CD4-positive, alpha-beta memory T cell (primary cell): ENCODE measurements around the gene R3HDM4. TPM values are rescaled to one million over a fixed set of nuclear protein-coding genes. Genes with fewer than 3 reads are reported as not detected.
A peak's percentile ranks its signal among the peaks of the same experiment; 100 is the strongest.

ENCODE experiments used
- CTCF ChIA-PET: fragments of 350-600 bp; sonication (Branson Sonifier 250); formaldehyde crosslinking; loops from one replicate; lab custom pipeline; 2021; ENCODE audit warnings: inconsistent platforms; ENCODE audit not compliant: partially characterized antibody; lab: Charles Lee
- POLR2A ChIA-PET: fragments of 350-600 bp; sonication (Branson Sonifier 250); formaldehyde crosslinking; loops from one replicate; lab custom pipeline; 2021; ENCODE audit not compliant: partially characterized antibody; lab: Charles Lee
- DNase-seq, 5 donors: peaks; one replicate each; pipeline versions ENCODE4 v3.0.0 to v3.0.0-alpha.2; 2020 to 2022; ENCODE audit warnings: mixed read lengths in 1 of 5
- H3K27ac ChIP-seq: one replicate; pipeline ENCODE4 v1.7.0; 2013; ENCODE audit warnings: low read depth, low read length
- H3K27me3 ChIP-seq: 2 replicates; pipeline ENCODE4 v1.7.0; 2013; ENCODE audit warnings: mild to moderate bottlenecking, low read length, moderate library complexity; ENCODE audit not compliant: insufficient read depth
- H3K36me3 ChIP-seq: 2 replicates; pipeline ENCODE4 v1.7.0; 2013; ENCODE audit warnings: mild to moderate bottlenecking, low read length, moderate library complexity; ENCODE audit not compliant: insufficient read depth
- H3K4me1 ChIP-seq: 2 replicates; pipeline ENCODE4 v1.7.0; 2013; ENCODE audit warnings: mild to moderate bottlenecking, low read length, moderate library complexity; ENCODE audit not compliant: insufficient read depth
- H3K4me3 ChIP-seq, 2 donors: one replicate each; pipeline ENCODE4 v1.7.0; 2013; ENCODE audit warnings: low read length in 2 of 2, mild to moderate bottlenecking in 1 of 2
- H3K9me3 ChIP-seq, 2 donors: one replicate each; pipeline ENCODE4 v1.7.0; 2013; ENCODE audit warnings: low read length in 2 of 2, control low read depth in 1 of 2; ENCODE audit not compliant: control insufficient read depth in 1 of 2
- H3K27ac Mint-ChIP-seq, 7 donors: one replicate each; pipeline ENCODE4 v1.8.0; 2020 to 2021; ENCODE audit warnings: mixed read lengths in 7 of 7, mild to moderate bottlenecking in 6 of 7, inconsistent platforms in 3 of 7, moderate library complexity in 3 of 7
- H3K27me3 Mint-ChIP-seq, 2 donors: one replicate each; pipeline ENCODE4 v1.8.0; 2020 to 2021; ENCODE audit warnings: mixed read lengths in 2 of 2
- H3K36me3 Mint-ChIP-seq, 2 donors: one replicate each; pipeline ENCODE4 v1.8.0; 2020 to 2021; ENCODE audit warnings: mixed read lengths in 2 of 2, inconsistent platforms in 1 of 2, mild to moderate bottlenecking in 1 of 2
- H3K4me1 Mint-ChIP-seq, 4 donors: one replicate each; pipeline ENCODE4 v1.8.0; 2020 to 2021; ENCODE audit warnings: mixed read lengths in 4 of 4, mild to moderate bottlenecking in 1 of 4
- H3K4me3 Mint-ChIP-seq, 8 donors: one replicate each; pipeline ENCODE4 v1.8.0; 2020 to 2021; ENCODE audit warnings: mixed read lengths in 8 of 8, mild to moderate bottlenecking in 7 of 8, moderate library complexity in 6 of 8, inconsistent platforms in 3 of 8
- H3K9me3 Mint-ChIP-seq, 8 donors: one replicate each; pipeline ENCODE4 v1.8.0; 2020 to 2021; ENCODE audit warnings: mixed read lengths in 8 of 8, mild to moderate bottlenecking in 5 of 8, inconsistent platforms in 3 of 8, moderate library complexity in 1 of 8
- intact Hi-C: fragments of 100-400 bp; cut with micrococcal nuclease; formaldehyde crosslinking; loops from one replicate; pipeline ENCODE4 v1.15.1; 2023
- polyA plus RNA-seq, 2 donors: library from polyadenylated mRNA; unstranded; fragments of 300-500 nt; fragmentation: Illumina TruSeq; gene quantifications; one replicate each; pipeline ENCODE4 v1.2.3, GENCODE V29; 2021
- total RNA-seq, 2 experiments: library from RNA; stranded (reverse); gene quantifications; one replicate each; pipeline ENCODE4 v1.2.3, GENCODE V29; 2021

R3HDM4 gene
- total and polyA plus RNA-seq, 4 experiments from 2014 or later, result 153 to 230 (median 181) TPM

GRCh38 chr19:944663-945241 lies 31.7 kb upstream of the R3HDM4 start:
- Histone ChIP-seq H3K4me1 (peaks cover 16% of the 10 kb centered on the region), H3K27me3 (no peaks in the 10 kb centered on the region), H3K27ac (no peak overlapping the region), H3K36me3 (no peaks in the 10 kb centered on the region), H3K4me3 (no peak overlapping the region), H3K9me3 (no peaks in the 10 kb centered on the region)
- intact Hi-C loops, result no loop called here
- Mint-ChIP-seq H3K36me3 (no peaks in the 10 kb centered on the region), H3K4me1 (peaks cover 9 to 16% (median 12%) of the 10 kb centered on the region in 4 donors), H3K27ac (no peak overlapping the region), H3K9me3 (no peaks in the 10 kb centered on the region), H3K27me3 (no peaks in the 10 kb centered on the region), H3K4me3 (peak overlapping the region in 1 of 8 donors; percentile 36)
- DNase-seq, result no peak
- POLR2A ChIA-PET, result no interaction called here
- CTCF ChIA-PET, result interaction anchor here (1.2 kb wide), 1 partner anchor 37 kb away, joined by 4 read pairs; no protein-coding TSS in a partner anchor

- H3K4me1 ChIP-seq, result peaks cover 16% of the 10 kb centered on the region
Measured at GRCh38 chr19:944171-944567, 31.1 kb upstream of the R3HDM4 start.

GRCh38 chr19:943551-944170 lies 30.6 kb upstream of the R3HDM4 start:
- Histone ChIP-seq H3K4me1 (peaks cover 16% of the 10 kb centered on the region), H3K27me3 (no peaks in the 10 kb centered on the region), H3K9me3 (no peaks in the 10 kb centered on the region), H3K4me3 (no peak overlapping the region), H3K27ac (no peak overlapping the region), H3K36me3 (no peaks in the 10 kb centered on the region)
- intact Hi-C loops, result no loop called here
- peaks cover 9 to 19% (median 13%) of the 10 kb centered on the region in 4 donors for H3K4me1 Mint-ChIP-seq
- H3K36me3 Mint-ChIP-seq, result no peaks in the 10 kb centered on the region
- DNase-seq, result no peak
- H3K27me3 Mint-ChIP-seq, result no peaks in the 10 kb centered on the region
- POLR2A ChIA-PET, result interaction anchor here (1.1 kb wide), 1 partner anchor 17 kb away, joined by 3 read pairs; no protein-coding TSS in a partner anchor
- CTCF ChIA-PET, result interaction anchor here (2.0 kb wide), 1 partner anchor 41 kb away, joined by 6 read pairs; the partner anchor contains the start of gene WDR18
- H3K27ac Mint-ChIP-seq, result no peak overlapping the region
- H3K9me3 Mint-ChIP-seq, result no peaks in the 10 kb centered on the region
- no peak overlapping the region for H3K4me3 Mint-ChIP-seq

More at GRCh38 chr19:944171-944567, 31.1 kb upstream of the R3HDM4 start:
- ChIA-PET POLR2A (no interaction called here), CTCF (interaction anchor here (1.2 to 2.0 kb wide), 2 partner anchors 37 to 40 kb away, joined by 4 to 6 read pairs; partner anchors contain the start of gene WDR18)
- Histone ChIP-seq H3K4me3 (no peak overlapping the region), H3K27me3 (no peaks in the 10 kb centered on the region), H3K36me3 (no peaks in the 10 kb centered on the region), H3K27ac (no peak overlapping the region), H3K9me3 (no peaks in the 10 kb centered on the region)
- H3K4me3 Mint-ChIP-seq, result no peak overlapping the region
- H3K27me3 Mint-ChIP-seq, result no peaks in the 10 kb centered on the region
- no peaks in the 10 kb centered on the region for H3K36me3 Mint-ChIP-seq
- no peak for DNase-seq
- intact Hi-C loops, result no loop called here
- H3K9me3 Mint-ChIP-seq, result no peaks in the 10 kb centered on the region
- peaks cover 9 to 19% (median 13%) of the 10 kb centered on the region in 4 donors for H3K4me1 Mint-ChIP-seq
- no peak overlapping the region for H3K27ac Mint-ChIP-seq

- peaks cover 0 to 2% (median 0%) of the 10 kb centered on the region in 8 donors for H3K9me3 Mint-ChIP-seq
- no peak overlapping the region for H3K27ac Mint-ChIP-seq
- Histone ChIP-seq H3K36me3 (no peaks in the 10 kb centered on the region), H3K9me3 (no peaks in the 10 kb centered on the region), H3K4me3 (no peak overlapping the region), H3K4me1 (peaks cover 20% of the 10 kb centered on the region), H3K27ac (no peak overlapping the region), H3K27me3 (no peaks in the 10 kb centered on the region)
- CTCF ChIA-PET, result interaction anchor here (2.0 kb wide), 1 partner anchor 42 kb away, joined by 6 read pairs; the partner anchor contains the start of gene WDR18
- POLR2A ChIA-PET, result interaction anchor here (1.7 kb wide), 1 partner anchor 10 kb away, joined by 6 read pairs; no protein-coding TSS in a partner anchor
- intact Hi-C loops, result no loop called here
- no peak for DNase-seq
- no peaks in the 10 kb centered on the region for H3K36me3 Mint-ChIP-seq
- peaks cover 13 to 28% (median 20%) of the 10 kb centered on the region in 4 donors for H3K4me1 Mint-ChIP-seq
- H3K27me3 Mint-ChIP-seq, result no peaks in the 10 kb centered on the region
- no peak overlapping the region for H3K4me3 Mint-ChIP-seq
Measured at GRCh38 chr19:942133-942645, 29.2 kb upstream of the R3HDM4 start.

- Histone ChIP-seq H3K27ac (peak overlapping the region; percentile 5), H3K4me3 (peak overlapping the region; percentile 29 to 38)
- peak overlapping the region; percentile 60 to 79 (median 72) for H3K4me3 Mint-ChIP-seq
Measured at GRCh38 chr19:941292-942132, 28.5 kb upstream of the R3HDM4 start.

GRCh38 chr19:940591-941291 lies 27.7 kb upstream of the R3HDM4 start:
- peak overlapping the region; percentile 63 to 83 (median 78) for H3K4me3 Mint-ChIP-seq
- intact Hi-C loops, result loop anchor here (2.0 kb wide), 1 partner anchor 16 kb away; no protein-coding TSS in a partner anchor
- H3K4me1 Mint-ChIP-seq, result peaks cover 14 to 32% (median 23%) of the 10 kb centered on the region in 4 donors
- POLR2A ChIA-PET, result interaction anchor here (0.9 to 1.7 kb wide), 3 partner anchors 8 to 44 kb away, joined by 3 to 6 read pairs (median 3); partner anchors contain the start of gene WDR18
- H3K27ac Mint-ChIP-seq, result peak overlapping the region; percentile 72 to 91 (median 81)
- no peaks in the 10 kb centered on the region for H3K36me3 ChIP-seq
- H3K27me3 Mint-ChIP-seq, result no peaks in the 10 kb centered on the region
- peak; percentile 70 to 83 (median 72) for DNase-seq
- peak overlapping the region; percentile 43 for H3K27ac ChIP-seq
- peaks cover 0 to 2% (median 0%) of the 10 kb centered on the region in 8 donors for H3K9me3 Mint-ChIP-seq
- H3K27me3 ChIP-seq, result no peaks in the 10 kb centered on the region
- no peaks in the 10 kb centered on the region for H3K36me3 Mint-ChIP-seq
- CTCF ChIA-PET, result interaction anchor here (1.0 kb wide), 1 partner anchor 77 kb away, joined by 4 read pairs; no protein-coding TSS in a partner anchor
- H3K4me3 ChIP-seq, result peak overlapping the region; percentile 29 to 38
- peaks cover 21% of the 10 kb centered on the region for H3K4me1 ChIP-seq
- no peaks in the 10 kb centered on the region for H3K9me3 ChIP-seq

More at GRCh38 chr19:941292-942132, 28.5 kb upstream of the R3HDM4 start:
- H3K4me1 Mint-ChIP-seq, result peaks cover 14 to 32% (median 23%) of the 10 kb centered on the region in 4 donors
- POLR2A ChIA-PET, result interaction anchor here (1.4 to 1.7 kb wide), 2 partner anchors 9 to 18 kb away, joined by 3 to 6 read pairs; no protein-coding TSS in a partner anchor
- Histone ChIP-seq H3K9me3 (no peaks in the 10 kb centered on the region), H3K36me3 (no peaks in the 10 kb centered on the region), H3K27me3 (no peaks in the 10 kb centered on the region), H3K4me1 (peaks cover 21% of the 10 kb centered on the region)
- peaks cover 0 to 2% (median 0%) of the 10 kb centered on the region in 8 donors for H3K9me3 Mint-ChIP-seq
- DNase-seq, result no peak
- no peaks in the 10 kb centered on the region for H3K36me3 Mint-ChIP-seq
- no peaks in the 10 kb centered on the region for H3K27me3 Mint-ChIP-seq
- intact Hi-C loops, result loop anchor here (2.0 kb wide), 1 partner anchor 17 kb away; no protein-coding TSS in a partner anchor
- peak overlapping the region in 6 of 7 donors; percentile 60 to 81 (median 72) for H3K27ac Mint-ChIP-seq
- CTCF ChIA-PET, result interaction anchor here (1.0 kb wide), 1 partner anchor 78 kb away, joined by 4 read pairs; no protein-coding TSS in a partner anchor
